NCI-H2081 treated with DMSO at 0.1 percent for 48 hours (cell line): Measurements from ENCODE around the gene MVB12B.

Source experiments
- DNase-seq: peaks from one replicate; lab custom pipeline; 2025; lab: John Stamatoyannopoulos, UW

MVB12B gene

DNA sequence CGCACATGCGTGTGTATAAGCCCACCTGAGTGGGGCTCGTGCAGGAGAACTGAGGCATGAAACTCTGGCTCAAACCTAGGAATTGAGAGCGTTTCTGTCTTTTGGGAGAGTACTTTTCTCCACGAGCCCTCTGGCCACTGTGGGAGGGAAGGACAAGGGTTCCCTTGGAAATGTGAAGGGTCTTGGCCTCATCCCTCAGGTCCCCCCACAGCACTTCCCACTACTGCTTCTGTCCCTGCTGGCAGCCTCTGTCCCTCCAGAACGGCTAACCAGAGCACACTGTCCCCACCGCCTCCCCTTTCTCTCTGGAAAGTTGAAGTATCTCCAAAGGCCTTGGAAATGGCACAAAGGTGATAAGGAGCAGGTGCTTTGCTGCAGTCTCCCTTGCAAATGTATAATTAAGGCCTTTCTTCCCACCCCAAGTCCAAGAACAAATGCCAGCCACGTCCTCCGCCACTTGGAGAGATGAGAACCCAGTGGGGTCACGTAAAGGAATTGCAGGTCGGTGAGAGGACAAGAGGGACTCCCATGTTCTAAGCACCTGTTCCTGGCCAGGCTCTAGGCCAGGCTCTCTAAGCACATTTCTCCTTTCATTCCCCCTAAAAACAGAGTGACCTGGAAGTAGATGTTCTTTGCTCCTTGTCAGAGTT, 179.2 kb downstream of the MVB12B start:
- no peak for DNase-seq

DNA sequence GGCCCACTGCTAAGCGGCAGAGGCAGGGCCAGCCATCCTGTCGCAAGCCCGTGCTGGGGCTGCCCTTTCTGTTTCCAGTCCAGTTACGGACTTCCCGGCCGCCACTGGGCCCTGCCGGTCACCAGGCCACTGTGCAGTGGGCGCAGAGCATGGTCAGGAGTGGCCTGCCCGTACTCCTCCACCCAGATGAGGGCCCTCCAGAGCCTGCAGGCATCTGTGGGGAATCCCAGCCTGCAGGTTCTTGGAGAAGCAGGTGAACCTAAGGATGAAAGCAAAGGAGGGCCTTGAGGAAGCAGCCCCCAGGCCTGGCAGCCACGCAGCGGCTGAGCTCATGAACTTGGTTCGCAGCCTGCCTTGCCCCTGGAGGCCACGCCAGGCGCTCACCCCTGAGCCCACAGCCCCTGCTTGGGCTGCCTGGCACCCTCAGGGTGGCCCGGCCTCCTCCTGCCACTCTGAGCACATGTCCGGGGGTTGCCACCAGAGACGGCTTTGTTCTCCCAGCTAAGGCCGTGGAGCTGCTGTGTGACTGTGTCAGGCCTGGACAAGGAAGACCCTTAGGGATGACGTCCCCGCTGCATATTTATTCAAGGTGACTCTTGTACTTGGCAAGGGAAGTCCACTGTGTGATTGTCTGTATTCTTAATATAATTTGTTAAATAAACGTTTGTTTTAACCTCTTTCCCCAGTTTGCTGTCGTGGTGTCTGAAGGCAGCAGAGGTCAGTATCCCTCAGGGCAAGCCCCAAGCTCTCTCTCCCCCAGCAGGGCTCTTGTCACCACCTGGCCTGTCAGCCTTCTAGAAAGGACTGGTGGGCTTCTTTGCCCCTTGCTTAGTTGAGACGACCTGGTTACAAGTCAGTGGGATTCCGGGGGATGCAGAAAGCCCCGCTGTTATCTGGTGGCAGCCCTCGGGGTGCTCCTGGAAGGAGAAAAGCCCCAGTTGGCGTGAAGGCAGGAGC, 180.0 kb downstream of the MVB12B start:
- no peak for DNase-seq

DNA sequence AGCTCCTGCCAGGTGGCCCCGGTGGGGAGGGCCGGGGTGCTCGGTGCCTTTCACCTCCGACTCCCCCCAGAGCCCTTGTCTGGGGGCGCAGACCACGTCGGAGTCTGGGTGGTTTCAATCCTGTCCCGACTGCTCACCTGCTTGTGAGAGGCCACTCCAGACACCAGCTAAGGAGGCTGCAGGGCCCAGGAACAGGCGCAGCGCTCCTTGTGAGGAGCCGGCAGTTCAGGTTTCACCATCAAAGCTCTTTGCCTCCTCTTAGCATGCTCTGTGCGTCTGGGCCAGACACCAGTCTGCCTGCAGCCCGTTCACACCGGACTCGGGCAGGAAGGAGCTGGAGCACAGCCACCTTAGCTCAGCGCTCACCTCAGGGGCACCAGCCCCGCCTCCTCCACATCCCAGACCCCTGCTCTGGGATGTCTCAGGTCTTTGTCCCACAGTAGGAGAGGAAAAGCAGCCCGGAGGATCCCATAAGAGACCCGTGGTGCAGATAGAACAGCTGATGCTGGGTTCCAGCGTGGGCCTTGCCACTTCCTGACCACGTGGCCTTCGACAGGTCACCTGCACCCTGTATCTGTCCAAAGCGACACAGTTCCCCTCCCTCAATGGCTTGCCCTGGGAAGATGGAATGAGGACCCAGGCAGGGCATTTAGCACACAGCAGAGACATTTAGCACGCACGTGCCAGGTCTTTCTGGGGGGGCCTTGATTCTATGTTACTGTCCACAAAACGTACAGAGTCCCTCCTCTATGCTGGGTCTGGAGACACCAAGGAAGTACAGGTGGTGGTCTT, 180.9 kb downstream of the MVB12B start:
- no peak for DNase-seq

DNA sequence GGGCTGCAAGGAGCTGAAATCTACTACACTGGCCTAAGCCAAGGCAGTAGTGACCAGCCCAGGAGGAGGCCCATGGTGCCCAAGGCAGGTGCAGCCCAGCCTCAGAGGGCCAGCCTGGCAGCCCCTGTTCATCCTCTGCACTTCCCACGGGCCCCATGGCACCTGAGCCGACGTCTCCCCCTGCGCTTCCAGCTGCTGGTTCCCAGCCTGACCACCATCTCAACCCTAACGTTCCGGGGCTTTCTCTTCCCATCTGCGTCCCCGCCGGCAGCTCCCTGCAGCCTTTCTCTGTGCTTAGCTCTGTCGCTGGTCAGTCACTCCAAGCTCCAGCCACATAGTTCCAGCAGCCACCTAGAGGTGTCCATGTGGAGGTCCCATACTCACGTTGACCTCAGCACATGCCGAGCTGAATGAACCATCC, 181.6 kb downstream of the MVB12B start:
- DNase-seq = no peak

DNA sequence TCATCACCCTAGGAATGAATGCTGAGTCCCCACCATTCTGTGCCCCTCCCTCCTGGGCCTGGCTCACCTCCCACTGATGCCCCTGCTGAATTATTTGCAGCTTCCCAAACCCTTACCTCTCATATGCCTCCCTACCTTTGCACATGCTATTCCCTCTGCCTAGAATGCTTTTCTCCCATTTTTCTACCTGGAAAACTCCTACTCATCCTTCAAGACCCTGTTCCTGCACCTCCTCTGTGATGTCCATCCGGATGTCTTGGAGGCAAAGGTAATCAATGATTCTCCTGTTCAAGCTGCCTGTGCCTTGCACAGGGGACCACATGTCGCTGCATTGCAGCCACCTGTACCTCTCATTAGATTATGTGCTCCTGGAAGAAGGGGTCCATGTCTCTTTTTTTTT, 182.3 kb downstream of the MVB12B start:
- no peak for DNase-seq

DNA sequence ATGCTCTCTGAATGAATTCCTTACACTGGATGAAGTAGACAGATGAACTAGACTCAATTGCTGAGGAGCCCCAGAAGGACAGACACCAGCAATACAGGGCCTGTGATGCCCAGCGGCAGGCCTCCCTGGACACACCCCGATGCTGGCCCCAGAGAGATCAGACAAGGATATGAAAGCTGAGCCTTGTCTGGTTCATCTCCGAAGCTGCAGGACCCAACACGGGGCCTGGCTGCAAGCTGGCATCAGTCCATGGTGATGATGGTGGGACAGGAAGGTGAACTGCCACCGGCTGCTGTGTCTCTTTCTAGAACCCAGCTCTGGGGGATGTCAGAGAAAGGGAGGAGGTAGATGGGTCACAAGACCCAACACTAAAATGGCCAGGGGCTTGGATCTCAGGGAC, 183.1 kb downstream of the MVB12B start:
- DNase-seq = no peak

DNA sequence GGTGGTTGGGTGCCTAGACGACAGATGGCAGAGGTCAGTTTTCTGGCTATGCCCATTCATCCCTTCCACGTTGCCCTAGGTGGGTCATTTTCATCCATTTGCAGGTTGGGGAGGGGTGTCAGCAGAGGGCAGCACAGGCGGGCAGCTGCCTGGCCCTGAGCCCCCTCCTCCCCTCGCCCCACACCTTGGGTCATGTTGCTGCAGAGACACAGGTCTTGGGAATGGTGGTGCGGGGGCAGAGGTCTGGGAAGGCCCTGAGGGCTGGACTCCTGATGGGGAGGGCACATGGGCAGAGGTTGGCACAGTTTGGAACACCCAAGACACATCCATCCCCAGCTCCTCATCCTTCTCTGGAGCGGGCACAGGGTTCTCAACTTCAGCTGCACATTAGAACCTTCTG, 183.9 kb downstream of the MVB12B start:
- no peak for DNase-seq

DNA sequence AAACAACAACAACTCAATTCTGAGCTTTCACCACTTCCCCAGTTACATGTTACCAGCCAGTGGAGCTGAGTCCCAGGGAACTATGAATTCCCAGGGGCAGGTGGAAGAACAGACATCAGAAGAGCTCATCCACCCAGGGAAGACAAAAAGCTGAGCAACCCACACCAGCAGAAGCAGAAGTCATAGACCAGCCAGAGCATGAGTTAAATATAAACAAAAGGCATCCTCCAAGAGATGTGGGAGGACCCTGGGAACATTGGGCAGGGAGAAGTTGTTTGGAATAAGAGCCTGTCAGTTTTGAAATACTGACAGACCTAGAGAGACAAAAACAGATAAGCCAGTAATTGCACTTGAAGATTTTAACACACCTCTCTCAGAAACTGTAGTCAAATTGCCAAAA, 184.8 kb downstream of the MVB12B start:
- DNase-seq = no peak

DNA sequence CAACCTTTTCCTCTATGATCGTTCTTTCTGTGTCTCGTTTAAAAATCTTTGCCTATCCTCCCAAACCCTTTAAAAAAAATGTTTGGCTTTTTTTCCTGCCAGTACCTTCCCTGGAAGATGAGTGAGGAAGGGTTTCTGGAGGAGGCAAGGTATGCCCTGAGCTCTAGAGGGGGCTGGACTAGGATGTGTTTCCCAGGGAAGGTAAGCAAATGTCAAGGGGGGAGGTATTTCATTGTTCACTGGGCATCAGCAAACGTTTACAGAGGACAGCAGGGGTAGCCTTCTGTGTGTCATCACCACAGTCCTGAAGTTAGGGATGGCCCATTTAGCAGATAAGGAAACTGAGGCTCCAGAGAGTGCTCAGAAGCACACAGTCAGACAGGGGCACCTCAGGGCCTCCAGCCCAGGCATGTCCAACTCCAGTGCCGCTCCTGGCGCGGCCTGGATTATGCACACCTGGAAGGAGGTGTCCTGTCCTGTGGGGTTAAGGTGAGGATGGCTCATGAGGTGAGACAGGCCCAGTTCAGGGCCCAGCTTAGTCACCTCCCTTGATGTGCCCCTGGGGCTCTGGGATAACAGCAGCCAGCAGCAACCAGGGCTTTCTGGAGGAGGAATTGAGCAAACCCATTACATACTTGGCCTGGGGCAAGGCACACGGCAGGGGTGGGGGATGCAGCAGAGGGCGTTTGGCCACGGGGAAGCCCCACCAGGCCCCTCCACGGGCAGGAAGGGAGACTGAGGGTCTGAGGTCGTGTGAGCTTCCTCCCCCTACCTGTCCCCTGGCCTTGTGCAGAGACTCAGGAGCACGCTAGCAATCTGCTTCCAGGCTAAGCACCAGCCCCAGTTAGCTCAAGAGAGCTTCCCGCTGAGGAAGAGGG, 186.8 kb downstream of the MVB12B start:
- no peak for DNase-seq

DNA sequence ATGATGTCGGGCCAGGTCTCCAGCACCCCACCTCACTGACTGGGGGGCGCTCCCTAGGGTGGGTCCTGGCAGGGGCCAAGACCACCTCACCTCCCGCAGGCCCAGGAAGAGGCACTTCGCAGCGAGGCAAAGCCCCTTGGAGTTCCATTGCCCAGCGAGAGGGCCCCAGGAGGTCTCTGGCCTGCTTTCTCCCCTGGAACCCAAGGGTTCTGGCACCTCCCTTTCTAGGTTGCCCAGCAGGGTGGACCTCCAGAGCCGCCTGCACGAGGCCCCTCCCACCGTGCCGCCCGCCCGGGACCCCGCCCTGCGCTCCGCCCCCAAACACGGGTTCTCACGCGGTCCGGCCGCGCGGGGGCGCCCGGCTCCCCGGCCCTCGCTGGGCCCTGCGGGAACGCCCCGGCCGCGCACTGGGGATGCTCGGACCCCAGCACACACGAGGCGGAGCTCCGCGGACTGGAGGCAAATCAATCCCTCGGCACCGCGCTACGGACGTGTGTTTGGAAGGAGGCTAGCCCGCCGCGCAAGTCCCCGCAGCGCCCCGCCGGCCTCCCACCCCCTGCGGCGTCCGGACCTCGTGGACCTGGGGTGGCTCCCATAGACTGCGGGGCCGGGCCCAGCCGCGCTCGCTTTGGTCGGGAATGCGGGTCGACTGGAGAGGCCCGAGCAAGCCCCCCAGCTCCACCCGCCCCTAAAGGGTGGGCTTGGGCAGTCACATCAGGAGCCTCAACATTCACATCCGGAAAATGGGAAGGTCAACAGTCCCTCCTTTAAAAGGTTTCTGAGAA, 187.6 kb downstream of the MVB12B start:
- no peak for DNase-seq

DNA sequence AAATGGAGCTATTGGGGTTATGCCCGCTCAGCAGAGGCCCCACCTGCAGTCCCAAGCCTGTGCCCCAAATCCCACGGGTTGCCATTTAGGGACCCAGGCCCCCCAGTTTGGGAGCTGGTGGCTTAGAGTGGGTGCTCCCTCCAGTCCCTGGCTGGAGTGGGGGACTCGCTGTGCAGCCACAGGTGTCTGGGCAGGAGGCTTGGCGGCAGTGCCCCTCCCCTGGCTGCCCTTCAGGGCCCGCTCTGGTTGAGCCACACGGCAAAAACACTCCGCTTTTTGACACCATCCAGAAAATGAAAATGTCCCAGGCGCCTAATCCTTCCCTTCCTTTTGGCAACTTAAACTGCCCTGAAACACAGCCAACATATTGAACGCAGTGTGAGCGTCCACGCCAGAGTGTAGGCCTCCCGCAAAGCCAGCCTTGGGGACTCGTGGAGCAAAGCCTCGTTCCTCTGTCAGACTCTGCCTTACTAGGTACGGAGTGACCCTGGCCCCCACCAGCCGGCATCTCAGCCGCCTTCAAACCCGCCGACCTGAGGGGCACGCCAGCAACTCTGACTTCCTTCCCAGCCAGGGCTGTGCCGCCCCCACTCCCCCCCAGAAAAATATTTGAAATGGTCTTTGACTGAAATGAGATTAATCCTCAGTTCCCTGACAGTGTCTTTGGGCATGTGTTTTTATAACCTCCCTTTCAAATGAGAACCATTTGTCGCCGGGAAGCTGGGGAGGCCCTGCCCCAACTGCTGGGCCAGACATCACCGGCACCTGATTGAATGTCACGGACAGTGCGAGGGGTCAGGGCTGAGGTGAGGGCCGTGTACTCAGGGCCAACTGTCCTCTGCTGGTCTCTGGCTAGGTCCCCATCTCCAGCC, 188.6 kb downstream of the MVB12B start:
- DNase-seq = no peak

DNA sequence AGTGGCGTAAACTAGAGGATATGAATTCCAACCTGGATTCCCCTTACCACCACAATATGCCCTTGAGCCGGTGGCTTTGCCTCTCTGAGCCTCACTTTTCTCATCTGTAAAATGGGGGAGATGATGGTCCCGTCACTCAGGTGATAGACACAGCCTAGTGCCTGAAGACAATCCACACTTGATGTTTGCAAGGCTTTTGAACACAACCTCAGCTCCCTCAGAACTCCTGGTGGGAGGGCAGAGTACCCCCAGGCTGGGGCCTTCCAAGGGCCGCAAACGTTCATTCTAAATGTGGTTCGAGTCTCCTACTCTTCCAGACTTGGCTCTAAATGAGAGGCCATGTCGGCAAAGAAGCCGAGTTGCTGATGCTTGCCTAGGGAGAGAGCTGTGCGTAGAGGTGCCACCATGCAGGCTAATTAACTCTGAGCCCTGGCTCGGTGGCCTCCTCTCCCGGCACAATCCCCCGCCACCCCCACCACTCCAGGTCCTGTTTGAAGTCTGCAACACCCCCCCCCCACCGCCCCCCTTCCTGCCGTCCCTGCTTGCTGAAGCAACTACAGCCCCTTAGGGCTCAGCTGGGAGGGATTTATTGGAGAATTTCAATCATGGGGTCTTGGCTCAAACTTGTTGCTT, 189.4 kb downstream of the MVB12B start:
- no peak for DNase-seq

DNA sequence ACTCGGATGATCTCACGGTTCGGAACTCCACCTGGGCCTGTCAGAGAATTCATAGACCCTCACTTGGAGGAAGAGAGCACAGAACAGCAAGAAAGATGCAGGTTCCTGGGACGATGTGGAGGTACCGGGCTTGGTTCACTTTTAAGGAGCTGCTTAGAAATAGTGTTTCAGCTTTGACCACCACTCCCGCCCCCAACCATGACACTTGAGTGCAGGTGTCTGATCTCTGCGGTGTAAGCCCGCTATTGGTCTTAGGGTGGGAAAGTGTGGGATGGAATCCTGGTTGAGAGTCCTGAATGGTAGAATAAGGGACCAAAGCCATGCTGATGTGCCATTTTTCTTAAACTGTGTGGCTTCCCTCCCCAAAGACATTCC, 189.9 kb downstream of the MVB12B start:
- DNase-seq = no peak

DNA sequence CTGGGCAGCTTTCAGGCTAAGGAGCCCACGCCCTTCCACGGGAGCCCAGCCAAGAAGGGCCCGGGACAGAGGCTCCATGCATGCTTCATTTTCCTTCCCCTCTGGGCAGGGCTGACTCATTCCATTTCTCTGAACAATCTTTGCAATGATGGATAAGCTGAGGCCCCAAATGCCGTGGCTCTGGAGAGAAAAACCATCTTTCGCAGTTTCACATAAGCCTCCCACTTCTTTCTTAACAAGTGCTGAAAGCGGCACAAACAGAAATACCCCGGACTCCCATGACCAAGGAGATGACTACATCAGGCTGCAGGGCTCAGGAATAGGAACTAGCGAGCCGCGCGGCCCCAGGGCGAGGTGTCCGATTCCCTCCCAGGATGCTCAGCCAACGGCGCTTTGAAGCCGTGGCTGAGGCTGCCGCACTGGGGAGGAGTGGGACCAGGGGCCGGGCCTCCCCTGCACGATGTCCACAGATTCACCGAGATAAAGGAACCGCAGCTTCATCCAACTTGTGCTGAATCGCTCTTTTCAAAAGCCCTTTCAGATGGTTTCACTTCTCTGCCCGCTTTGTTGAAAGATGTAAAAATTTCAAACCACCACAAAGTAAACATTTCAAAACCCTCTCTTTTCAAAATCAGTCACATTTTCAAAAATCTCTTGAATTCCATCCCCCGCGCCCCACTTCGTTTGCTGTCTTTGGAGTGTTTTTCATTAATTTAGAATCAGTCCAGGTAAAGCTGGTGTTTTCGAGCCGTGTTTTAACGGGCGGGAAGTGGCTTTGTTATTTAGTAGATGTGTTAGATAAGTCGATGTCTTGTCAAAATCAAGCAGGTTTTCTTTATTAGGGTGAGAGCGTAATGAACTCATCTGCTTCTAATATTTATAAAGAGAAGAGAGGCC, 190.6 kb downstream of the MVB12B start:
- DNase-seq = no peak

DNA sequence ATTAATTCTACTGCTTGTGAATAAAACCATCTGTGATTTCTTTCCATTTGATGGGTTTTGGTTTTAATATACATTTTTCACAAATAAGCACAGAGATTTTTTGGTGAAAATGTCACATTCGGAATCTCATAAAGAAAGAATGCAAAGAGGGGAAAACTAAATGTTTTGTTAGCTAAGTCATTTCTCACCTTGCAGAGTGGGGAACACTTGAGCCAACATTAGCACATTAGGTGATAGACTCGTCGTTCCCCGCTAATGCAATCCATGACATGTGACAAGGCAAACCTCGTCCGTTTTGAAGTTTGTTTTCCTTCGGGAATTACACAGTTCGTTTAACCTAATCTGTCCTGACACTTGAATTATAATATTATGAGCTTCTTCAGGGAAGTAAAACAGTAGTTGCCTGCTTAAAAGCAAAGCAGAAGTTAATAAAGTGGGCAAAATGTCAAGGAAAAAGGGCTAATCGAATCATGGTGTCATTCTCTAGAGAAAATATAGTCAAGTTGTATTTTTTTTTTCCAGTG, 191.3 kb downstream of the MVB12B start:
- DNase-seq = no peak

DNA sequence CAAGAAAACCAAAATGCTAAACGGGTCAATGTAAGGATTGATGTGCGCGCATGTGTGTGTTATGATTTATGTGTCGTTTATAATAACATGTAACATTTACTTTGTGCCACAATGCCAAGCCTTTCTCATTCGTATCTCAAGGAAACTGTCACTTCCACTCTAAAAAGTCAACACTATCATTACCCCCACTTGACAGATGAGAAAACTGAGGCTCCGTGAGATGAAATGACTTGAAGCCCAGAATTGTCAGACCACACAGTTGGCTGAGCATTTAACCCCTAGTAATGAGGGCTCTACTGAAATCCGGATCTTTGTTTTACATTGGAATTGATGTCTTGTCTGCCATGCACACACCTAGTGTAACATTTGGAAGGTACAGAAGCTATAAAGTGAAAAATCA, 192.1 kb downstream of the MVB12B start:
- no peak for DNase-seq

DNA sequence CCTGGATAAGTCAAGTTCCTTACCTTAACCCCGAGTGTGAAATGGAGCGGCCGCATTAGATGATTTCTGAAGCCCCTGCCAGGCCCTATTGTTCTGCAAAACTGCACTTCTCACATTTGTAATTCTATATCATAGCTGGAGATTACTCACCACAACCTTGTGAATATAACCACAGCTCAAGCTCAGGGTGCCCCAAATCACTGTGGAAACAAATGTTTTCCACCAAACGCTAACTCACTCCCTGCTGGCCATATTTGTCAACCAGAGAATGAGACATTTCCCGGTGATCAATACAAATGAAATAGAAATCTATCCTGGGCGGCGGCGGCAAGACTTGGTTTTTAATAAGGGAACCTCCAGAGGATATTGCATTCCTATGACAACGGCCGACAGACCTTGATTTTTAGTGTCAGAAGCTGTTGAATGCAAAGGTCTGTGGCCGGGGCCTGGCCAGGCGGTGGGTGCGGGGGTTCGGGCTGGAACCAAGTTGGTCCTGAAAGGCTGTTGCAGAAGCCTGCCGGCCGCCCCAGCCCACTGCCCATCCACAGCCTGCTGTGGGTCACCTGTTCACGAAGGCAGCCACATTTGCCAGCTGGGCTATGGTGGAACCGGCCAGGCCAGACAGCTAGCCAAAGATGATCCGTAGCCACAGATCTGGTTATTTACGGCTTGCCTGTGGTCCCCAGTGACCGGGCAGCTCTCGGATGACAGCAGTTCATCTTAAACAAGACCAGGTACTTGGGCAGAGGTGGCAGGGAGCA, 193.2 kb downstream of the MVB12B start:
- no peak for DNase-seq
